H9 (cell line): Measurements from ENCODE around the gene CRYGC. TPM values are rescaled to one million over a fixed set of nuclear protein-coding genes. Genes with fewer than 3 reads are reported as not detected.

Experiments used
- DNase-seq: peaks from one replicate; pipeline ENCODE4 v3.0.0-alpha.2; 2017
- H2AFZ ChIP-seq: one replicate; pipeline ENCODE4 v1.6.1; 2013; ENCODE audit warnings: mild to moderate bottlenecking, low read length, control low read depth, moderate library complexity
- H2AK5ac ChIP-seq: 2 replicates; pipeline ENCODE4 v1.6.1; 2013; ENCODE audit warnings: low read length, control low read depth, mixed read lengths; ENCODE audit not compliant: insufficient read length
- H2BK120ac ChIP-seq: one replicate; pipeline ENCODE4 v1.6.1; 2013; ENCODE audit warnings: low read depth, mild to moderate bottlenecking, low read length, control low read depth, inconsistent platforms; ENCODE audit not compliant: poor library complexity, severe bottlenecking
- H2BK12ac ChIP-seq: 2 replicates; pipeline ENCODE4 v1.6.1; 2013; ENCODE audit warnings: low read length, control low read depth, mixed read lengths, low read depth; ENCODE audit not compliant: insufficient read length
- H2BK15ac ChIP-seq: 2 replicates; pipeline ENCODE4 v1.6.1; 2013; ENCODE audit warnings: low read depth, low read length, control low read depth
- H2BK20ac ChIP-seq: one replicate; pipeline ENCODE4 v1.6.1; 2013; ENCODE audit warnings: low read depth, mild to moderate bottlenecking, low read length, control low read depth, inconsistent platforms; ENCODE audit not compliant: poor library complexity, severe bottlenecking
- H2BK5ac ChIP-seq: 2 replicates; pipeline ENCODE4 v1.6.1; 2013; ENCODE audit warnings: low read length, control low read depth, mixed read lengths; ENCODE audit not compliant: insufficient read length
- H3K14ac ChIP-seq: 2 replicates; pipeline ENCODE4 v1.6.1; 2013; ENCODE audit warnings: low read length, control low read depth; ENCODE audit not compliant: insufficient read depth
- H3K18ac ChIP-seq: 2 replicates; pipeline ENCODE4 v1.6.1; 2013; ENCODE audit warnings: low read depth, mild to moderate bottlenecking, mixed read lengths, low read length, control low read depth; ENCODE audit not compliant: insufficient read length
- H3K23ac ChIP-seq: 2 replicates; pipeline ENCODE4 v1.6.1; 2013; ENCODE audit warnings: low read length, control low read depth, mixed read lengths, low read depth; ENCODE audit not compliant: insufficient read length
- H3K23me2 ChIP-seq: 2 replicates; pipeline ENCODE4 v1.6.1; 2013; ENCODE audit warnings: low read depth, mild to moderate bottlenecking, mixed read lengths, low read length, control low read depth; ENCODE audit not compliant: insufficient read length, poor library complexity, severe bottlenecking
- H3K27ac ChIP-seq: 2 replicates; pipeline ENCODE4 v1.5.1; 2013; ENCODE audit warnings: low read length, control low read depth, mixed read lengths, low read depth; ENCODE audit not compliant: insufficient read length
- H3K27me3 ChIP-seq: 2 replicates; pipeline ENCODE4 v1.6.1; 2013; ENCODE audit warnings: low read length, control low read depth, inconsistent platforms; ENCODE audit not compliant: insufficient read depth
- H3K4ac ChIP-seq: 2 replicates; pipeline ENCODE4 v1.6.1; 2013; ENCODE audit warnings: low read depth, mild to moderate bottlenecking, control low read depth, inconsistent platforms, low read length, moderate library complexity
- H3K4me1 ChIP-seq: 2 replicates; pipeline ENCODE4 v1.6.1; 2013; ENCODE audit warnings: low read length, control low read depth, inconsistent platforms; ENCODE audit not compliant: insufficient read depth
- H3K4me2 ChIP-seq: 2 replicates; pipeline ENCODE4 v1.6.1; 2013; ENCODE audit warnings: low read length, control low read depth, mixed read lengths; ENCODE audit not compliant: insufficient read length, insufficient read depth
- H3K56ac ChIP-seq: 2 replicates; pipeline ENCODE4 v1.6.1; 2013; ENCODE audit warnings: low read depth, mild to moderate bottlenecking, mixed read lengths, low read length, control low read depth; ENCODE audit not compliant: insufficient read length
- H3K79me1 ChIP-seq: 2 replicates; pipeline ENCODE4 v1.6.1; 2013; ENCODE audit warnings: low read depth, mild to moderate bottlenecking, moderate library complexity, low read length, control low read depth, inconsistent platforms; ENCODE audit not compliant: insufficient read depth, poor library complexity, severe bottlenecking
- H3K79me2 ChIP-seq: 2 replicates; pipeline ENCODE4 v1.6.1; 2013; ENCODE audit warnings: low read length, control low read depth, inconsistent platforms; ENCODE audit not compliant: insufficient read depth
- H3K9ac ChIP-seq: 2 replicates; pipeline ENCODE4 v1.6.1; 2013; ENCODE audit warnings: low read length, control low read depth, mixed read lengths; ENCODE audit not compliant: insufficient read length; ENCODE audit errors: extremely low read depth
- H3K9me3 ChIP-seq: one replicate; pipeline ENCODE4 v1.6.1; 2013; ENCODE audit warnings: low read depth, low read length, inconsistent platforms; ENCODE audit not compliant: control insufficient read depth
- H3T11ph ChIP-seq: one replicate; pipeline ENCODE4 v1.6.1; 2013; ENCODE audit warnings: mild to moderate bottlenecking, low read length, control low read depth, inconsistent platforms
- H4K20me1 ChIP-seq: one replicate; pipeline ENCODE4 v1.6.1; 2013; ENCODE audit not compliant: control insufficient read depth, insufficient read length, insufficient read depth
- H4K5ac ChIP-seq: 2 replicates; pipeline ENCODE4 v1.6.1; 2013; ENCODE audit warnings: low read depth, mild to moderate bottlenecking, mixed read lengths, low read length, control low read depth; ENCODE audit not compliant: insufficient read length
- H4K8ac ChIP-seq: replicated peaks from 2 replicates; pipeline ENCODE4 v1.6.1; 2013; ENCODE audit warnings: low read length, control low read depth, mixed read lengths, low read depth; ENCODE audit not compliant: insufficient read length
- H4K91ac ChIP-seq: 2 replicates; pipeline ENCODE4 v1.6.1; 2013; ENCODE audit warnings: low read depth, mild to moderate bottlenecking, moderate library complexity, mixed read lengths, low read length, control low read depth; ENCODE audit not compliant: insufficient read length
- H3K27ac Mint-ChIP-seq, 3 experiments: 2 replicates in 2 of 3; 3 replicates in 1 of 3; pipeline ENCODE4 v1.8.0; 2020 to 2021; ENCODE audit warnings: mixed read lengths in 3 of 3, mild to moderate bottlenecking in 1 of 3, moderate library complexity in 1 of 3
- H3K27me3 Mint-ChIP-seq: 2 replicates; pipeline ENCODE4 v1.8.0; 2021; ENCODE audit warnings: low read depth, mild to moderate bottlenecking, moderate library complexity, mixed read lengths
- H3K36me3 Mint-ChIP-seq, 3 experiments: 2 replicates in 2 of 3; 3 replicates in 1 of 3; pipeline ENCODE4 v1.8.0; 2020 to 2021; ENCODE audit warnings: low read depth in 3 of 3, mixed read lengths in 3 of 3; ENCODE audit not compliant: insufficient read depth in 1 of 3
- H3K4me1 Mint-ChIP-seq, 2 experiments: 2 replicates each; pipeline ENCODE4 v1.8.0; 2020; ENCODE audit warnings: mixed read lengths in 2 of 2
- H3K4me3 Mint-ChIP-seq, 2 experiments: 2 replicates in 1 of 2; 3 replicates in 1 of 2; pipeline ENCODE4 v1.8.0; 2020 to 2021; ENCODE audit warnings: mild to moderate bottlenecking in 2 of 2, mixed read lengths in 2 of 2, moderate library complexity in 1 of 2
- H3K9me3 Mint-ChIP-seq, 2 experiments: 2 replicates in 1 of 2; 3 replicates in 1 of 2; pipeline ENCODE4 v1.8.0; 2020; ENCODE audit warnings: mild to moderate bottlenecking in 2 of 2, mixed read lengths in 2 of 2, moderate library complexity in 1 of 2
- WGBS: extraction: QIAGEN DNeasy Blood & Tissue Kit; methylation state at CpG from one replicate; pipeline ENCODE4 v1.1.7; 2013; ENCODE audit warnings: missing lambda C conversion rate, low lambda C conversion rate, mixed read lengths; ENCODE audit not compliant: insufficient read length; ENCODE audit errors: extremely low coverage; 5-methylcytosine and 5-hydroxymethylcytosine counted together
- total RNA-seq: library from RNA; stranded (reverse); gene quantifications from 2 replicates; pipeline ENCODE4 v1.2.1, GENCODE V29; 2021
- TF ChIP-seq, protein P1 (sequence below): fragments of 200-600 bp; sonication (generic); conservative IDR thresholded peaks from 3 replicates; pipeline ENCODE4 v1.8.0; 2021; ENCODE audit warnings: antibody characterized with exemption, mild to moderate bottlenecking

CRYGC gene
- total RNA-seq, 1 experiment from 2014 or later, result not detected

GRCh38 chr2:208136716-208137094 lies 7.1 kb upstream of the CRYGC start:
- Mint-ChIP-seq H3K36me3 (peaks cover 14 to 19% (median 16%) of the 10 kb centered on the region in 3 experiments), H3K4me1 (no peaks in the 10 kb centered on the region; a peak in 1 of 4 replicates), H3K27me3 (no peaks in the 10 kb centered on the region; the same call in none of the 2 replicates), H3K4me3 (no peak overlapping the region), H3K9me3 (peaks cover 17 to 27% of the 10 kb centered on the region in 2 experiments), H3K27ac (no peak overlapping the region)
- Histone ChIP-seq H4K91ac (no peak overlapping the region), H3K4me2 (no peak overlapping the region), H2AFZ (no peak overlapping the region), H2AK5ac (no peak overlapping the region), H3K23ac (no peak overlapping the region), H3K18ac (no peak overlapping the region), H3K27me3 (no peaks in the 10 kb centered on the region), H3K4ac (no peak overlapping the region), H2BK20ac (no peak overlapping the region), H3K79me1 (no peaks in the 10 kb centered on the region), H3K56ac (no peak overlapping the region), H3K9me3 (peaks cover 7% of the 10 kb centered on the region), H3K4me1 (no peaks in the 10 kb centered on the region), H2BK12ac (no peak overlapping the region), H4K20me1 (no peaks in the 10 kb centered on the region), H2BK5ac (no peak overlapping the region), H3K9ac (no peak overlapping the region), H3K27ac (no peak overlapping the region), H4K8ac (no peak overlapping the region), H2BK15ac (no peak overlapping the region), H3T11ph (no peak overlapping the region), H3K79me2 (no peaks in the 10 kb centered on the region), H3K14ac (no peak overlapping the region), H2BK120ac (no peak overlapping the region), H4K5ac (no peak overlapping the region), H3K23me2 (no peaks in the 10 kb centered on the region)
- DNase-seq, result no peak
- TF ChIP-seq, protein P1, sequence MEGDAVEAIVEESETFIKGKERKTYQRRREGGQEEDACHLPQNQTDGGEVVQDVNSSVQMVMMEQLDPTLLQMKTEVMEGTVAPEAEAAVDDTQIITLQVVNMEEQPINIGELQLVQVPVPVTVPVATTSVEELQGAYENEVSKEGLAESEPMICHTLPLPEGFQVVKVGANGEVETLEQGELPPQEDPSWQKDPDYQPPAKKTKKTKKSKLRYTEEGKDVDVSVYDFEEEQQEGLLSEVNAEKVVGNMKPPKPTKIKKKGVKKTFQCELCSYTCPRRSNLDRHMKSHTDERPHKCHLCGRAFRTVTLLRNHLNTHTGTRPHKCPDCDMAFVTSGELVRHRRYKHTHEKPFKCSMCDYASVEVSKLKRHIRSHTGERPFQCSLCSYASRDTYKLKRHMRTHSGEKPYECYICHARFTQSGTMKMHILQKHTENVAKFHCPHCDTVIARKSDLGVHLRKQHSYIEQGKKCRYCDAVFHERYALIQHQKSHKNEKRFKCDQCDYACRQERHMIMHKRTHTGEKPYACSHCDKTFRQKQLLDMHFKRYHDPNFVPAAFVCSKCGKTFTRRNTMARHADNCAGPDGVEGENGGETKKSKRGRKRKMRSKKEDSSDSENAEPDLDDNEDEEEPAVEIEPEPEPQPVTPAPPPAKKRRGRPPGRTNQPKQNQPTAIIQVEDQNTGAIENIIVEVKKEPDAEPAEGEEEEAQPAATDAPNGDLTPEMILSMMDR, result no peak
- no CpG with 5 or more reads among the region's 2 CpGs for WGBS
